ENCODE data around the gene DPH1. TPM values are rescaled to one million over a fixed set of nuclear protein-coding genes. Genes with fewer than 3 reads are reported as not detected.
"Not testable (repeated sequence)": the region's sequence is repeated elsewhere in the genome, so short reads cannot be mapped to it uniquely, and the experiment has no call there.

DPH1 gene
- 8.5 and 14.3 TPM in 2 replicates for total RNA-seq

GRCh38 chr17:2029911-2030778, at the start of gene DPH1:
DPH1 (plus strand) TSS chr17:2030153; CDS start chr17:2030170, 17 bp downstream.
- peak; percentile 93 for DNase-seq (ENCODE audit: low read depth in 2 of 2)

GRCh38 chr17:1980665-1981250, 49.2 kb upstream of the DPH1 start:
- DNase-seq (ENCODE audit: low read depth in 2 of 2), result no peak

- not testable (repeated sequence) for DNase-seq (ENCODE audit: low read depth in 2 of 2)
Observed at GRCh38 chr17:1982793-1983366, 47.1 kb upstream of the DPH1 start.

- no peak for DNase-seq (ENCODE audit: low read depth in 2 of 2)
Observed at GRCh38 chr17:1985093-1985492, 44.9 kb upstream of the DPH1 start.

- DNase-seq (ENCODE audit: low read depth in 2 of 2), result no peak
Observed at GRCh38 chr17:1985686-1986085, 44.3 kb upstream of the DPH1 start.

GRCh38 chr17:1986783-1987451, 43.0 kb upstream of the DPH1 start:
- DNase-seq (ENCODE audit: low read depth in 2 of 2), result no peak

GRCh38 chr17:1989135-1989534, 40.8 kb upstream of the DPH1 start:
- peak in 1 of 2 donors; percentile 20 for DNase-seq (ENCODE audit: low read depth in 2 of 2)

- no peak for DNase-seq (ENCODE audit: low read depth in 2 of 2)
Observed at GRCh38 chr17:1992541-1992940, 37.4 kb upstream of the DPH1 start.

GRCh38 chr17:1994707-1995106, 35.2 kb upstream of the DPH1 start:
- no peak for DNase-seq (ENCODE audit: low read depth in 2 of 2)

GRCh38 chr17:1995321-1995892, 34.5 kb upstream of the DPH1 start:
- no peak for DNase-seq (ENCODE audit: low read depth in 2 of 2)

- DNase-seq (ENCODE audit: low read depth in 2 of 2), result no peak
Observed at GRCh38 chr17:1995907-1996799, 33.8 kb upstream of the DPH1 start.

GRCh38 chr17:1996800-1997288, 33.1 kb upstream of the DPH1 start:
- DNase-seq (ENCODE audit: low read depth in 2 of 2), result no peak

GRCh38 chr17:1997289-1997926, 32.5 kb upstream of the DPH1 start:
- DNase-seq (ENCODE audit: low read depth in 2 of 2), result no peak

- peak in 1 of 2 donors; percentile 26 for DNase-seq (ENCODE audit: low read depth in 2 of 2)
Observed at GRCh38 chr17:1997927-1998742, 31.8 kb upstream of the DPH1 start.

GRCh38 chr17:1999557-2000251, 30.2 kb upstream of the DPH1 start:
- peak; percentile 9 to 63 for DNase-seq (ENCODE audit: low read depth in 2 of 2)

GRCh38 chr17:2002767-2003329, 27.1 kb upstream of the DPH1 start:
- DNase-seq (ENCODE audit: low read depth in 2 of 2), result no peak

- no peak for DNase-seq (ENCODE audit: low read depth in 2 of 2)
Observed at GRCh38 chr17:2003525-2003924, 26.4 kb upstream of the DPH1 start.

GRCh38 chr17:2004435-2004952, 25.5 kb upstream of the DPH1 start:
- DNase-seq (ENCODE audit: low read depth in 2 of 2), result no peak

Data from lung microvascular endothelial cell (primary cell).